Measurements from ENCODE around the gene ANKMY2. TPM values are rescaled to one million over a fixed set of nuclear protein-coding genes. Genes with fewer than 3 reads are reported as not detected.

ANKMY2 gene
- total RNA-seq, 1 experiment from 2014 or later: 22.9 TPM

DNA sequence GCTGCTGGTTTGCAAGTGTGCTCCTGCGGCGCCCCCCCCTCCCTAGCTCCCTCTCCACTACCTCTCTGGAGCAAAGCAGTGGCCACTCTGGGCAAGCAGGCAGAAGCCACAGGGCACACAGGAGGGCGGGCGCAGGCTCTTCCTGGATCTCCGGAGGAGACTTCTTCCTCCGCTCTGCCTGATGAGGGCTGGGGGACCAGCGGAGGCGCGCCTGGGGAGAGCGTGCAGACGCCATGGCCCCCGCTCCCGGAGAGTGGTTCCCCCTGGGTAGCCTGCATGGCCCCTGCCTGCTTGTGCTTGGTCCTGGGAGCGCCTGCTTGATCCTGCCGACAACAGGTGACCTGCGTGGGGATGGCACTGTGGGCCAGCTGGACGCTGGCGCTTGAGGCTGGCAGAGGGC is 29.0 kb downstream of the ANKMY2 start:
- CTCF ChIA-PET: no interaction called here
- Histone ChIP-seq H3K27ac (no peak overlapping the region), H3K4me1 (replicated peaks; ENCODE audit: insufficient read depth) (no peaks in the 10 kb centered on the region), H3K27me3 (ENCODE audit: insufficient read depth, low read depth) (no peaks in the 10 kb centered on the region), H4K20me1 (ENCODE audit: insufficient read depth) (no peaks in the 10 kb centered on the region), H3K4me2 (no peak overlapping the region), H3K79me2 (ENCODE audit: low read depth) (no peaks in the 10 kb centered on the region), H3K4me3 (no peak overlapping the region), H3K36me3 (ENCODE audit: low read depth) (0 out of 2 replicates have a peak, but pooled peaks cover 3% of the 10 kb centered on the region), H2AFZ (no peak overlapping the region), H3F3A (ENCODE audit: insufficient read depth, low read depth) (no peaks in the 10 kb centered on the region), H3K9me2 (ENCODE audit: insufficient read depth) (no peaks in the 10 kb centered on the region), H3K9me3 (ENCODE audit: insufficient read depth, low read depth) (no peaks in the 10 kb centered on the region; the same call in 1 of the 2 replicates)
- no peak for DNase-seq
- intact Hi-C loops (cut with micrococcal nuclease; ENCODE audit: unreplicated experiment): no loop called here
- POLR2A ChIA-PET (ENCODE audit: unreplicated experiment): no interaction called here
- no peak for TF ChIP-seq EZH2 (IDR thresholded peaks at IDR 0.05; ENCODE audit: low read depth)
- TF ChIP-seq, protein P1, sequence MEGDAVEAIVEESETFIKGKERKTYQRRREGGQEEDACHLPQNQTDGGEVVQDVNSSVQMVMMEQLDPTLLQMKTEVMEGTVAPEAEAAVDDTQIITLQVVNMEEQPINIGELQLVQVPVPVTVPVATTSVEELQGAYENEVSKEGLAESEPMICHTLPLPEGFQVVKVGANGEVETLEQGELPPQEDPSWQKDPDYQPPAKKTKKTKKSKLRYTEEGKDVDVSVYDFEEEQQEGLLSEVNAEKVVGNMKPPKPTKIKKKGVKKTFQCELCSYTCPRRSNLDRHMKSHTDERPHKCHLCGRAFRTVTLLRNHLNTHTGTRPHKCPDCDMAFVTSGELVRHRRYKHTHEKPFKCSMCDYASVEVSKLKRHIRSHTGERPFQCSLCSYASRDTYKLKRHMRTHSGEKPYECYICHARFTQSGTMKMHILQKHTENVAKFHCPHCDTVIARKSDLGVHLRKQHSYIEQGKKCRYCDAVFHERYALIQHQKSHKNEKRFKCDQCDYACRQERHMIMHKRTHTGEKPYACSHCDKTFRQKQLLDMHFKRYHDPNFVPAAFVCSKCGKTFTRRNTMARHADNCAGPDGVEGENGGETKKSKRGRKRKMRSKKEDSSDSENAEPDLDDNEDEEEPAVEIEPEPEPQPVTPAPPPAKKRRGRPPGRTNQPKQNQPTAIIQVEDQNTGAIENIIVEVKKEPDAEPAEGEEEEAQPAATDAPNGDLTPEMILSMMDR (conservative IDR thresholded peaks at IDR 0.05): no peak
- BruUV-seq (replicated peaks): no TSS peak

GRCh38 chr7:16616122-16616521 is 29.4 kb downstream of the ANKMY2 start:
- intact Hi-C loops (cut with micrococcal nuclease; ENCODE audit: unreplicated experiment): no loop called here
- Histone ChIP-seq H3K4me1 (replicated peaks; ENCODE audit: insufficient read depth) (no peaks in the 10 kb centered on the region), H2AFZ (no peak overlapping the region), H3K9me2 (ENCODE audit: insufficient read depth) (no peaks in the 10 kb centered on the region), H3K36me3 (ENCODE audit: low read depth) (0 out of 2 replicates have a peak, but pooled peaks cover 3% of the 10 kb centered on the region), H3K79me2 (ENCODE audit: low read depth) (no peaks in the 10 kb centered on the region), H3K27me3 (ENCODE audit: insufficient read depth, low read depth) (no peaks in the 10 kb centered on the region), H3F3A (ENCODE audit: insufficient read depth, low read depth) (no peaks in the 10 kb centered on the region), H3K4me3 (no peak overlapping the region), H3K9me3 (ENCODE audit: insufficient read depth, low read depth) (no peaks in the 10 kb centered on the region; the same call in 1 of the 2 replicates), H3K27ac (no peak overlapping the region), H3K4me2 (no peak overlapping the region), H4K20me1 (ENCODE audit: insufficient read depth) (no peaks in the 10 kb centered on the region)
- TF ChIP-seq, protein P1 (conservative IDR thresholded peaks at IDR 0.05): no peak
- no peak for TF ChIP-seq EZH2 (IDR thresholded peaks at IDR 0.05; ENCODE audit: low read depth)
- ChIA-PET CTCF (no interaction called here), POLR2A (ENCODE audit: unreplicated experiment) (no interaction called here)
- no TSS peak for BruUV-seq (replicated peaks)
- DNase-seq: no peak

DNA sequence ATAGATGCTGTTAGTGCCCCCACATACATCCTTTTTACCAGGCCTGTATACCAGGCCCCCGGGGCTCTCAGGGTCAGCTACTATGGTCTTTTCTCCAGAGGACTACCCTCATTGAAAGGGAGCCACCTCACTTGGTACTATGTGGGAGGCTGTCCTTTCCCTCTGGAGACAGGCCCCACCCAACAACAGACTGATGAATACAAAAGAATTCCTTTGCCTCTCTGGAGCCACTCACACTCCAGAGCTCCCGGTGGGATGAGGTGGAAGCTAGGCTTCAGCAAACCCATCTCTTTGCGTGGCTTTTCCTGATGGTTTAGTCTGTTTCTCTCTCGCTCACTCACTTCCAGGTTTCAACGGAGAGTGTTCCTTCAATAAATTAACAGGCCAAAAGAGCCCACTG is 30.3 kb downstream of the ANKMY2 start:
- no peak overlapping the region for H3K4me3 ChIP-seq

More for the DNA sequence above, 30.3 kb downstream of the ANKMY2 start:
- H3F3A ChIP-seq (ENCODE audit: insufficient read depth, low read depth): no peaks in the 10 kb centered on the region
- 0 out of 2 replicates have a peak, but pooled peaks cover 3% of the 10 kb centered on the region for H3K36me3 ChIP-seq (ENCODE audit: low read depth)
- H2AFZ ChIP-seq: no peak overlapping the region
- ChIA-PET POLR2A (ENCODE audit: unreplicated experiment) (no interaction called here), CTCF (no interaction called here)
- H4K20me1 ChIP-seq (ENCODE audit: insufficient read depth): no peaks in the 10 kb centered on the region
- H3K27ac ChIP-seq: no peak overlapping the region
- TF ChIP-seq, protein P1 (conservative IDR thresholded peaks at IDR 0.05): no peak
- no peak for TF ChIP-seq EZH2 (IDR thresholded peaks at IDR 0.05; ENCODE audit: low read depth)
- no peaks in the 10 kb centered on the region for H3K4me1 ChIP-seq (replicated peaks; ENCODE audit: insufficient read depth)
- H3K9me3 ChIP-seq (ENCODE audit: insufficient read depth, low read depth): no peaks in the 10 kb centered on the region; the same call in 1 of the 2 replicates
- no TSS peak for BruUV-seq (replicated peaks)
- H3K4me2 ChIP-seq: no peak overlapping the region
- H3K79me2 ChIP-seq (ENCODE audit: low read depth): no peaks in the 10 kb centered on the region
- intact Hi-C loops (cut with micrococcal nuclease; ENCODE audit: unreplicated experiment): no loop called here
- DNase-seq: no peak
- H3K9me2 ChIP-seq (ENCODE audit: insufficient read depth): no peaks in the 10 kb centered on the region
- H3K27me3 ChIP-seq (ENCODE audit: insufficient read depth, low read depth): no peaks in the 10 kb centered on the region
